ENCODE measurements around the gene PRKCE. TPM values are rescaled to one million over a fixed set of nuclear protein-coding genes. Genes with fewer than 3 reads are reported as not detected.

Gene PRKCE
- total RNA-seq, 1 experiment from 2014 or later, result 1.3 TPM

DNA sequence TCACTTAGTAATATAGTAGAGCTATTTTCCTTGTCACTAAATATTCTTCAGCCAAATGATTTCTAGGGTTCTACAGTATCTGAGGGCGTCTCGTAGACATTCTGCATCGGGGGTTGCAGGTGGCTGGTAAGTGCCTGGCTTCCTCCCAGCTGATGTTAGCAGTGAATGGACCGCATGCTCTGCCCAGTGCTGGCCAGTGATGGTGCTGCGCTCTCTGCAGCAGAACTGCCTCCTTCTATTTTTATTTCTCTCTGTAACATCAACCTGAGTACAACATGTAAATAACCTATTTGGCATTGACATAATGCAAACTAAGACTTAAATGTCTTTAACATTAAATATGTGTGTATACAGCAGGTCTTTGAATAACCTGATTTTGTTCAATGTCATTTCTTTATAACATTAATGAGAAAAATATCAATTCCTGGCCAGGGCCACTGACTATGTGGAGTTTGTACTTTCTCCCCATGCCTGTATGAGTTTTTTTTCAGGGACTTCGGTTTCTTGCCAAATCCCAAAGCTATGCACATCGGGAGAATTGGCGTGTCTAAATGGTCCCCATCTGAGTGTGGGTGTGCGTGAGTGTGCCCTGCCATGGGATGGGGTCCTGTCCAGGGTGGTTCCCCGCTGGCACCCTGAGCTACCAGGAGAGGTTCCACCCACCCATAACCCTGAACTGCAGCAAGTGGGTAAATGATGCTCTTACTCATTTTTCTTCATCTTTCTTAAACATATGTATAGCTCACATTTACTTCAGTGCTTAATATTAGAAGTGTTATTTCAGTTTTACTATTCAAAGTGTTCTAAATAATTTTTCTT is 367.5 kb downstream of the PRKCE start:
- peaks cover 15% of the 10 kb centered on the region for H3K4me1 ChIP-seq (ENCODE audit: insufficient read depth, low read length)

More for the DNA sequence above, 367.5 kb downstream of the PRKCE start:
- no peak overlapping the region for H2AK5ac ChIP-seq (ENCODE audit: insufficient read length, low read length)
- Mint-ChIP-seq H3K36me3 (ENCODE audit: insufficient read depth in 1 of 3, low read depth in 3 of 3) (peaks cover 0 to 5% (median 3%) of the 10 kb centered on the region in 3 experiments; a peak in 3 of 7 replicates), H3K27ac (no peak overlapping the region), H3K9me3 (peaks cover 0 to 8% of the 10 kb centered on the region in 2 experiments; a peak in 2 of 5 replicates), H3K27me3 (ENCODE audit: low read depth) (no peaks in the 10 kb centered on the region), H3K4me1 (peaks cover 25 to 27% of the 10 kb centered on the region in 2 experiments), H3K4me3 (no peak overlapping the region)
- no peaks in the 10 kb centered on the region for H4K20me1 ChIP-seq (ENCODE audit: control insufficient read depth, insufficient read depth, insufficient read length)
- no peaks in the 10 kb centered on the region for H3K79me1 ChIP-seq (ENCODE audit: insufficient read depth, low read depth, low read length, poor library complexity, severe bottlenecking)
- H2BK20ac ChIP-seq (ENCODE audit: low read depth, low read length, poor library complexity, severe bottlenecking), result no peak overlapping the region
- no peak overlapping the region for H3K23ac ChIP-seq (ENCODE audit: insufficient read length, low read depth, low read length)
- TF ChIP-seq, protein P1, sequence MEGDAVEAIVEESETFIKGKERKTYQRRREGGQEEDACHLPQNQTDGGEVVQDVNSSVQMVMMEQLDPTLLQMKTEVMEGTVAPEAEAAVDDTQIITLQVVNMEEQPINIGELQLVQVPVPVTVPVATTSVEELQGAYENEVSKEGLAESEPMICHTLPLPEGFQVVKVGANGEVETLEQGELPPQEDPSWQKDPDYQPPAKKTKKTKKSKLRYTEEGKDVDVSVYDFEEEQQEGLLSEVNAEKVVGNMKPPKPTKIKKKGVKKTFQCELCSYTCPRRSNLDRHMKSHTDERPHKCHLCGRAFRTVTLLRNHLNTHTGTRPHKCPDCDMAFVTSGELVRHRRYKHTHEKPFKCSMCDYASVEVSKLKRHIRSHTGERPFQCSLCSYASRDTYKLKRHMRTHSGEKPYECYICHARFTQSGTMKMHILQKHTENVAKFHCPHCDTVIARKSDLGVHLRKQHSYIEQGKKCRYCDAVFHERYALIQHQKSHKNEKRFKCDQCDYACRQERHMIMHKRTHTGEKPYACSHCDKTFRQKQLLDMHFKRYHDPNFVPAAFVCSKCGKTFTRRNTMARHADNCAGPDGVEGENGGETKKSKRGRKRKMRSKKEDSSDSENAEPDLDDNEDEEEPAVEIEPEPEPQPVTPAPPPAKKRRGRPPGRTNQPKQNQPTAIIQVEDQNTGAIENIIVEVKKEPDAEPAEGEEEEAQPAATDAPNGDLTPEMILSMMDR (conservative IDR thresholded peaks at IDR 0.05), result no peak
- WGBS (ENCODE audit: extremely low coverage, insufficient read length, low lambda C conversion rate), result no CpG with 5 or more reads among the region's 10 CpGs
- H3K27ac ChIP-seq (ENCODE audit: insufficient read length, low read depth, low read length), result no peak overlapping the region
- no peaks in the 10 kb centered on the region for H3K23me2 ChIP-seq (ENCODE audit: insufficient read length, low read depth, low read length, poor library complexity, severe bottlenecking)
- H3K4me2 ChIP-seq (ENCODE audit: insufficient read depth, insufficient read length, low read length), result no peak overlapping the region
- H3K14ac ChIP-seq (ENCODE audit: insufficient read depth, low read length), result no peak overlapping the region
- no peaks in the 10 kb centered on the region for H3K27me3 ChIP-seq (ENCODE audit: insufficient read depth, low read length)
- no peak overlapping the region for H2BK5ac ChIP-seq (ENCODE audit: insufficient read length, low read length)
- H3K56ac ChIP-seq (ENCODE audit: insufficient read length, low read depth, low read length), result no peak overlapping the region
- H4K5ac ChIP-seq (ENCODE audit: insufficient read length, low read depth, low read length), result no peak overlapping the region
- H4K91ac ChIP-seq (ENCODE audit: insufficient read length, low read depth, low read length), result no peak overlapping the region
- no peak overlapping the region for H3K18ac ChIP-seq (ENCODE audit: insufficient read length, low read depth, low read length)
- H3K9me3 ChIP-seq (ENCODE audit: control insufficient read depth, low read depth, low read length), result no peaks in the 10 kb centered on the region
- H4K8ac ChIP-seq (replicated peaks; ENCODE audit: insufficient read length, low read depth, low read length), result no peak overlapping the region
- H3T11ph ChIP-seq (ENCODE audit: low read length), result no peak overlapping the region
- H2BK15ac ChIP-seq (ENCODE audit: low read depth, low read length), result no peak overlapping the region
- H2BK120ac ChIP-seq (ENCODE audit: low read depth, low read length, poor library complexity, severe bottlenecking), result no peak overlapping the region
- H3K4ac ChIP-seq (ENCODE audit: low read depth, low read length), result no peak overlapping the region
- H3K79me2 ChIP-seq (ENCODE audit: insufficient read depth, low read length), result no peaks in the 10 kb centered on the region
- H2BK12ac ChIP-seq (ENCODE audit: insufficient read length, low read depth, low read length), result no peak overlapping the region
- DNase-seq, result no peak
- no peak overlapping the region for H3K9ac ChIP-seq (ENCODE audit: extremely low read depth, insufficient read length, low read length)
- no peak overlapping the region for H2AFZ ChIP-seq (ENCODE audit: low read length)
